Measurements from ENCODE around the gene KLK15.
"Not testable (repeated sequence)": the region's sequence is repeated elsewhere in the genome, so short reads cannot be mapped to it uniquely, and the experiment has no call there.

Gene KLK15

DNA sequence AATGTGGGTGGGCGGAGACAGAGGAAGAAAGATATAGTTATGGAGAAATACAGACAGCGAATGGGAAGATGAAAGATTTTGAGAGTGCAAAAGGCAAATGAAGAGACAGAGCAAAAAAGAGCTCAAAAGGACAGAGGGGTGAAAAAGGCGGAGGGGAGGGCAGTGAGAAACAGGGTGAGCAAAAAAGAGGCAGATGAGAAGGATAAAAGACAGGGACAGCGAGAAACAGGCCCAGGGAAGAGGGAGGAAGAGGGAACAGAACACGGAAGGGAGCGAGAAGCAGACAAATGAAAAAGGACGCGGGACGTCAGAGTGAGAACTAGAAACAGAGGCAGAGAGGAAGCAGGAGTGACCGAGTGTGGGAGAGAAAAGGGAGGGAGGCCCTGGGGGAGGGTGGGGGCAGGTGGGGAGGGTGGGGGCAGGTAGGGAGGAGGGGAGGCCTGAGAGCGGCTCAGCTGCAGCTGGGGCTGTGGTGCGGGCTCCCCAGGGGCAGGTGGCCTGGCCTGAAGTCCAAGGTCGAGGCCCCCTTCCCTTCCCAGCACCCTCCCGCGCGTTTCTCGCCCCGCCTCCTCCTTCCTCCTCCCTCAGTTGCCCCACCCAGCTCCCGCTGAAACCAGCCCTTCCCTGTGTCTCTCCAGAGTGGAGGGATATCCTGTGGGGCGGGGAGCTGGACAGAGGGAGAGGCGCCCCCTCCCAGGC is 12.7 kb downstream of the KLK15 start:
- DNase-seq (ENCODE audit: low spot score): no peak

DNA sequence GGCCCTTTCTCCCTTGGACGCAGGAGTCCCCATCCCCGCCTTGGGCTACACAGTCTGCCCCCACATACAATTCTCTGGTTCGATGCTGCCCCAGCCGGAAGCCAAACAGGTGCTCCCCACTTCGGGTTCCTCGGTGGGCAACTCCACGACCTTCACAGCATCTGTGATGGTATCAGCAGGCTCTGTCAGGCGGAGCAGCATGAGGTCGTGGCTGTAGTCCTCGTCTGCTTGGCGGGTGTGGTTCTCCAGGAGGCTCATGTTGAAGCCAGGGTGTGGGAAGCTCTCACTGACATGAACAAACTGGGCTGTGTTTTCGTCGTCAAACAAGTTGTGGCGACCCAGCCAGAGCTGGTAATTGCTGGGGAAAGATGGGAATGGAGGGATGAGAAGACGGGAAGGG is 13.3 kb downstream of the KLK15 start:
- DNase-seq (ENCODE audit: low spot score): no peak

DNA sequence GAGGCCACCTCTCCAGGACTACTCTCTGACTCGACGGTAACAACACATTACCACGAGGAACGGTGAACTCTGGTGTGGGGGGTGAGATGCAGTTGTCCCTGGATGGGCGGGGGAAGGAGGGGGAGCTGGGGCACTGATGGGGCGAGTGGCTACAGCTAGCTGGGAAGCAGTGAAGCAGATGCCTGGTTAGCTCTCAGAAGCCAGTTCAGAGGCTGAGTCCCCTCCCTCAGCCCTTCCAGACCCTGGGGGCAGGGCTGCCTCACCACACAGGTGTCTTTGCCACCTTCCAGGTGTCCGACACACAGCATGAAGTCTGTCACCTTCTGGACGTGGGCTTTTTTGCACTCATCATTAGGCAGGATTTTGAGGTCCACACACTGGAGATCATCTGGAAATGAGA is 13.7 kb downstream of the KLK15 start:
- DNase-seq (ENCODE audit: low spot score): no peak

DNA sequence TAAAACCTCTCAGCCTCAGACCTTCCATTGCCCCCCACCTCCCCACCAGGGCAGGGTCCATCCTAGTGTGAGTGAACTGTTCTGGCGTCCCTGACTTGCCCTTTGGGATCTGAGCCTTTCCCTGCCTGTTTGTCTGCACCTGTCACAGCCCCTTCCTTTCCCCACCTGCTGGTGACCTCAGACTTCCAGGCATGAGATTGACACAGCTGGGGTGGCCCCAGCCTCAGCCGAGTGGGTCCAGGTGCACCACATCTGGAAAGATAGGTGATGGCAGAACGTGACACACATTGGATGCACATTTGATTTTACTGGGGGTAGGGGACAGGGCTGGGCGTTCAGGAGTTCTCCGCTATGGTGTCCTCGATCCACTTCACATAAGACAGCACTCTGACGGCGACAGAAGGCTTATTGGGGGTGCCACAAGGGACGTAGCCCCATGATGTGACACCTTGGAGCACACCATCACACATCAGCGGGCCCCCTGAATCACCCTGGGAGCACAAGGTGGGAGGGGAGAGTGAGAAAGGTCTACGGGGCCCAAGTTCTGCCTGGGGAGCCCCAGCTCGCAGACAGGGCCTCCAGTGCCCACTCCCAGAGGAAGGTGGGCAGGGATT is 14.4 kb downstream of the KLK15 start:
- no peak for DNase-seq (ENCODE audit: low spot score)

DNA sequence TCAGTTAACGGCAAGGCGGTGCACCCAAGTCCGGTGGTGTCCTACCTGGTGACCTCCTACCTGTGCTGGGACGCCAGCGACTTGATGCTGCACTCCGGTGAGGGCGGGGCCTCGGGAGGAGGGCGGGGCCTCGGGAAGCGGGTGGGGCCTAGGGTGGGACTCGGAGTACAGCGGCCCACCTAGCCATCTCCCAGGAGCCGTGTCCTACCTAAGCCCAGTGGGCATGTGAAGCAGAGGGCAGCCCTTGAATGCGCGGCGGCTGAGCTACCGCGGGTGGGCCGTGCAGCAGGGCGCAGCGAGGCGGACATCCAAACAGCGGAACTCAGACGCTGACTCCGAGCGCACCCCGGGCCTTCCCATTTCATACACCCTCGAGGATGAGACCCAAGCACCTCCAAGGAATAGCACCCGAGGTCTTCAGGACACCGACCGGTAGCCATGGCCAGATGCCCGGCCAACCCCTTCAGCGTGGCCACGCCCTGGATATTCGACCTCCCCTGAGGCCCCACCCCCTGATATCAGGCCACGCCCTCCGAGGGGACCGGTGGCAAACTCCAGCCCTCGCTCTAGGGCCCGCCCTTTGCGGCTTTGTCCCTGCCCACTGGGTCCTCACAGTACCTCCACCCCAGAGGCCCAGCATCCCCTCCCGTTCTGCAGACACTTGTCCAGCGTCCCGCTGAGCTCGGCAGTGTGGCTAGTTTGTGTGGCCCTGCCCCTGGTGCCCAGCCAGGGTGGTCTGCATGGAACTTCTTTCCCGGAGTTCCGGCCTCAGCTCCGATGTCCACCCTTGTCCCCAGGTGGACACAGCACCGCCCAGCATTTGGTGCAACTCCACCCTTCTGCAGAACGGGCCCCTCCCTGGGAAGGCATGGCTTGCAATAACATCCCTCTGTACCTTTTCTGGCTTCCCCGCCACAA is 15.2 kb downstream of the KLK15 start:
- DNase-seq (ENCODE audit: low spot score): no peak

DNA sequence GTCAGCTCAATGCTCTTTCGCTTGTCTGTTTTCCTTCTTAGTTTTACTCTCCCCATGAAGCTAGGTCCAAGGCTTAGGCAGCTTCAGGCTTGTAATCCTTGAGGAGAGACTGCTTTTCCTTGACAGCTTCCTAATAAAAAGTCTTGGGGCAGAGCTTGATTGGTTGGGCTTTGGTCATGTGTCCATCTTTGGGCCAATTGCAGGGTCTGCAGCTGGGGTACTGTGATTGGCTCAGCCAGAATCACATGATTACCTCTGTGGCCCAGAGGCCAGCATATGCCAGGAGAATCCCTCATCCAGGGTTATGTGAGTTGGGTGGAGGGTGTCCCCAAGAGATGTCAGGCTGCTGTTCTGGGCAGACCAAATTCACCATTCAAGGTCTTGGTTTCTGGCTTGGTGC is 17.9 kb downstream of the KLK15 start:
- no peak for DNase-seq (ENCODE audit: low spot score)

DNA sequence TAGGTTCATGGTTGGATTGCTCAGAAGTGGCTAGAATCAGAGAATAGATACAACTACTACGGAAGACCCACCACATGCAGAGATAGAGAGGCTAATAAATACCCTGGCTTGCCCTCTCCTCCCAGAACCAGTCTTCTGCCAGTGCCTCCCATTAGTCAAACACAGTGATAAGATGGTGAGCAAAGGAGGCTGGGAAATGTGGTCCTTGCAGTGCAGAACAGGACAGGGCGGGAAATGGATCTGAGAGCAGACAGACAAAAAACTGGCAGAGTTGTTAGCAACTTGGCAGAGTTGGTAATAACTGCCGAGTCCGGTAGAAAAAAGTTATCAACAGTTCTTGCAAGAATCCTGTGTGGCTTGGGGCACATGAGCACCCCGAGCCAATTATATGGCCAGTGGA is 18.5 kb downstream of the KLK15 start:
- no peak for DNase-seq (ENCODE audit: low spot score)

DNA sequence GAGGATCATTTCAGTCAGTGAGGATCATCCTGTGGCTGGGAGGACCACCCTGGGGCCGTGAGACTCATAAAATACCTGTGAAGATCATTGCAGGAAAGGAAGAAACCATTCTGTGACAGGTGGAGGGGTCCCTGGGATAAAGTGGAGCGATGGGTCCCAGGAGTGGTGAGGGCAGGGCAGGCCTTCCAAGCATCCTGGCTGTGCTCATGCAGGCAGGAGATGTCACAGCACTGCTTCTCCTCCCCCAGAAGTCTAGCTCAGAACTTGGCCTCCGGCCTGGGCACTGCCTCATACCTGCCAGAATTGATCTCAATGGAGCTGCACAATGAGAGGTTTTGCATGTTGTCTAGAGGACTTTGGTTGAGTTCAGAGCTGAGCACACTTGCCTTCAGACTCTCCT is 20.9 kb downstream of the KLK15 start:
- no peak for DNase-seq (ENCODE audit: low spot score)

DNA sequence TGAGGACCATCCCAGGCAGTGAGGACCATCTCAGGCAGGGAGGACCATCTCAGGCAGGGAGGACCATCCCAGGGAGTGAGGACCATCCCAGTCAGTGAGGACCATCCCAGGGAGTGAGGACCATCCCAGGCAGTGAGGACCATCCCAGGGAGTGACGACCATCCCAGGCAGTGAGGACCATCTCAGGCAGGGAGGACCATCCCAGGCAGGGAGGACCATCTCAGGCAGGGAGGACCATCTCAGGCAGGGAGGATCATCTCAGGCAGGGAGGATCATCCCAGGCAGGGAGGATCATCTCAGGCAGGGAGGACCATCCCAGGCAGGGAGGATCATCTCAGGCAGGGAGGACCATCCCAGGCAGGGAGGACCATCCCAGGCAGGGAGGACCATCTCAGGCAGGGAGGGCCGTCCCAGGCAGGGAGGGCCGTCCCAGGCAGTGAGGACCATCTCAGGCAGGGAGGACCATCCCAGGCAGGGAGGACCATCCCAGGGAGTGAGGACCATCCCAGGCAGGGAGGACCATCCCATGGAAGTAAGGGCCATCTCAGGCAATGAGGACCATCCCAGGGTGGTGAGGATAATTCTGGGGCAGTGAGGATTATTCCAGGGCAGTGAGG is 21.6 kb downstream of the KLK15 start:
- not testable (repeated sequence) for DNase-seq (ENCODE audit: low spot score)

DNA sequence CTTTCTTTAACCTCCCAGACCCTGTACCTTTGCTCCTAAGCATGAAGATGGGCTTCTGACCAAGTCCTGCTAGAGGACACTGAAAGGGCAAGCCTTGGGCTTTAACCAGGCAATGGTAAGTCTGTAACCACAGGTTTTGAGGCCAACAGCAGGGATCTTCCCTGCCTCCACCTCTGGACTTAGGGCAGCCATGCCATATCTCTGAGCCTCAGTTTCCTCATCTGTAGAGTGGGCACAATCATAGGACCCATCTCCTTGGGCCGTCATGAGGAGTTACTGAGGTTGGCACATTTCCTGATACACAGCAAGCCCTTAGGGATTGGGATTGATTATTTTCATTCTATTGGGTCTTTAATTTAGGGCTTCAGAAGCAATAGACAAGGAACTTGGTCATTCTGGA is 24.5 kb downstream of the KLK15 start:
- DNase-seq (ENCODE audit: low spot score): no peak

DNA sequence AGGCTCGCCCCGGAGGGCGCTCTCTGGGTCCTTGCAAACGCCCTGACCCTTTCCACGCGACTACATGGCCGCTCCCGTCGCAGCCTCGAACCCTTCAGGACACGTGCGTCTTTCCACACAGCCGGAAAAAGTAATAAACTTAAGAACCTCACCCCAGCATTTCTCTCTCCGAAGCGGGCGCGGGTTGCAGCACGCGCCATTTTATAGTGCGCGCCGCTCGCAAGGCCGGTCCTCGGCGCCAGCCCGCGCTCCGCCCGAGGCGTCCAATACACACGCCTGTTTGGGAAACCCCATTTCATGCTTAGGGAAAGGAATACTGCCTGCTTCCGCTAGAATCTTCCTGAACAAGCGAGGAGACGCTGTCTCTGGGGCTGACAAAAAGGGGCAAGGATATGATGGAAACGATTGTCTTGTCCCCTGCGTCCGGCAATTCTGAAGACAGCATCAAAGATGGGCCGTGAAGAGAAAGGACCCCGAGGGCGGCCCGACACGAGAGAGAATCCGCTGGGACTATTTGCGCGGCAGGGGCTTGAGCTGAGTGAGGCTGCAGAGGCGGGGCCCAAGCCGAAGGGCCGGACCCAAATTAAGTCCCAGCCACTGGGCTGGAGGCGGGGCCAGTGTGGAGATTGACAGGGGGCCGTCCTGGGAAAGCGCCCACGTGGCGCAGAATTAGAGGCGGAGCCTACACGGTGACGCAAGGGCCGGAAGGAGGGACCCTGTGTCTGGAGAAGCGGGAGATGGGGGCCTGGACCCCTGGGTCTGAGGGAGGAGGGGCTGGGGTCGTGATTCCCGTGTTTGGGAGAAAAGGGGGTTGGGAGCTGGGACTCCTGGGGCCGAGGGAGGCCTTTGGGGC is 28.7 kb downstream of the KLK15 start:
- peak; percentile 99 for DNase-seq (ENCODE audit: low spot score)

DNA sequence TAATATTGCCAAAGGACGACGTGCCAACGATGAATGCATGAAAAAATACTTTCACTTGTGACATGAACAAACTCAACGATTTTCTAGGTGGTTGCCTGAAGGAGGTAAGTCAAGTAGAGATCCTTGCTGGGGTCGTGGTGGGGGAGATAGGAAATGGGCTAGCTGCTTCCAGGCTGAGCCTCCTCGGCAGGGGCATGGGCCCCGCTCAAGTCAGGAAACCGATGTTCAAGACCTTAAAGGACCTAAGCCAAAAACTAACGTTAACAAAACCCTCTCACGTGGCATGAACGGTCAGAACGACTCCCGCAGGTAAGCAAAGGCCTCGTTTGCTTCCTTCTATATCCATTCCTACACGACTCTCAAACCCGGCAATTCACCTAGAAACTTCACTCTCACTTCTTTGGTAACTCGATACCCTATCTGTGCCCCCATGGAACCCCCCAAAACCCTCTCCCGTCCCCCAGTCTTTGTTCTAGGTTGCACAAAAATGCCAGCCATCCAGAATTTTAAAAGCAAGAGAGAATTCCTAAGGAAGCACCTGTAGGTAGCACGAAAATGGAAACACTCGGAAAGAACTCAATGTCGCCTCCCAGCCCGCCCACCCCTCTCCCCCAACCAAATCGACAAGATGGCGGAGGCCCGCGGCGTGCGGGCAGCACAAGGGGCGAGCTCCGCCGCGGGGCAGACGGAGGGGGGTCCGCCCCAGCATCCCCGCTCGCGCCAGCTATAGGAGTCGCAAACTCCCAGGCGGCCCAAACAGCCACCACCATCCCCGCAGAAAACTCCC is 29.5 kb downstream of the KLK15 start:
- DNase-seq (ENCODE audit: low spot score): no peak

DNA sequence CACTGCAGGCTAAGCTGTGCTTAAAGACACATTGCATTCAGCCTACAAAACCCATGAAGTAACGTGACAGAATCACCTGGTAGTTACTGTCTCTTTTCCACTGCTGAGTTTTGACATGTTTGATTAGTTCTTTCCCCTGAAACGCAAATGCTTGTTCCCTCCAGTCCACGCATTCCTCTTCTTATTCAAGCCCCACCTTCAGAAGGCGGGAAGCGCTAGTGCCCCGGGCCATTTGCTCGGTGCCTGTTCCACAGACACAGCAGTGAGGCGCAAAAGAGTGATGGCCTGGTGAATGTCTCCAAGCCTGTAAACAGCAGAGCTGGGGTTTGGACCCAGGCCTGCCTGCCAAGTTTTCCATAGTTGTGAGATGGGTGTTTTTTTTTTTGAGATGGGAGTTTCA is 32.3 kb downstream of the KLK15 start:
- DNase-seq (ENCODE audit: low spot score): no peak

DNA sequence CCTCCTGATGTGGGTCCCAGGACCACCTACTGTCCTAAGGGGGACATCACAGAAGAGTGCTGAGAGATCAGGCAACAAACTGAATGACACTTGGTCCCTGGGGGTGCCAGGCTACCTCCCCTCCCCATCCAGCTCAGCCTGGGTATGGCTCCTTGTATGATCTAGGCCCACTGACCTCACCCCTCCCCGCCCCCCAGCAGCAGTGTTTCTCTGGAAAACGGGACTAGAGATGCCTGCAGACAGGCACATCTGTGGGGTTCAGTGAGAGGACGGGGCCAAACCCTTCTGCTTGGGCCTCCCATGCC is 33.9 kb downstream of the KLK15 start:
- no peak for DNase-seq (ENCODE audit: low spot score)

DNA sequence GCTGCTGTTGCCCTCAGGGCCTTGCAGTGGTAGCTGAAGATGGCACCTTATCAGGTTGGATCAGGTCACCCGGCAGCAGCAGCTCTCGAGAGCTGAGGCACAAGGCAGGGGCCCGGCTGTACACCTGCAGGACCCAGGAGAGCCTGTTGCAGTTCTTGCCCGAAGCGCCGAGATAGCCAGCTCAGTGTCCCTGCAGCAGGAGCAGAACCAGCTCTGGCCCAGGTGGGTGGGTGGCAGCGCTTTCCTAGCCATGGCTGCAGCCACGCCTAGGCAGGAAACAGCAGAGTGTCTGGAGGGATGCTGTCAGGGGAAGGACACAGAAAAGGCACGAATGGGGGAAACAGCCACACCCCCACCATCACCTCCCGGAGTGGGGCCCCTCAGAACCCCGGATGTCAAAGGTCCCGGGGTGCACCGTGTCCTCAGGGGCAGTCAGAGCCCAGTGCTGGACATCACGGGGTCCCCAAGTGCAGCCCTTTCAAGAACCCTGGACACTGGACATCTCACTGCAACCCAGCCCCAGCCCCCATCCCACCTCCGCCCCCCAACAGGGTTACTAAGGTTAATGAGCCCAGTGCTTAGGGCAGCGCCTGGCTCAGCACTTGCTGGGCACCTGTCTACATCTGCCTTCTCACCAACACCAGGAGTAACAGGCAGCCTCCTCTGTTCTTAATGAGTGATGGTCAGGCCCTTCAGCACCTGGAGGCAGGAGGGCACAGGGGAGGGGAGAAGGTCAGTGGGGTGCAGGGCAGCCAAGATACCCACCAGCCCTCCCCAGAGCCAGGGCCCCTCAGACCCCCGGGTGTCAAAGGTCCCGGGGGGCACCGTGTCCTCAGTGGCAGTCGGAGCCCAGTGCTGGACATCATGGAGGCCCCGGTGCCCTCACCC is 34.5 kb downstream of the KLK15 start:
- no peak for DNase-seq (ENCODE audit: low spot score)

DNA sequence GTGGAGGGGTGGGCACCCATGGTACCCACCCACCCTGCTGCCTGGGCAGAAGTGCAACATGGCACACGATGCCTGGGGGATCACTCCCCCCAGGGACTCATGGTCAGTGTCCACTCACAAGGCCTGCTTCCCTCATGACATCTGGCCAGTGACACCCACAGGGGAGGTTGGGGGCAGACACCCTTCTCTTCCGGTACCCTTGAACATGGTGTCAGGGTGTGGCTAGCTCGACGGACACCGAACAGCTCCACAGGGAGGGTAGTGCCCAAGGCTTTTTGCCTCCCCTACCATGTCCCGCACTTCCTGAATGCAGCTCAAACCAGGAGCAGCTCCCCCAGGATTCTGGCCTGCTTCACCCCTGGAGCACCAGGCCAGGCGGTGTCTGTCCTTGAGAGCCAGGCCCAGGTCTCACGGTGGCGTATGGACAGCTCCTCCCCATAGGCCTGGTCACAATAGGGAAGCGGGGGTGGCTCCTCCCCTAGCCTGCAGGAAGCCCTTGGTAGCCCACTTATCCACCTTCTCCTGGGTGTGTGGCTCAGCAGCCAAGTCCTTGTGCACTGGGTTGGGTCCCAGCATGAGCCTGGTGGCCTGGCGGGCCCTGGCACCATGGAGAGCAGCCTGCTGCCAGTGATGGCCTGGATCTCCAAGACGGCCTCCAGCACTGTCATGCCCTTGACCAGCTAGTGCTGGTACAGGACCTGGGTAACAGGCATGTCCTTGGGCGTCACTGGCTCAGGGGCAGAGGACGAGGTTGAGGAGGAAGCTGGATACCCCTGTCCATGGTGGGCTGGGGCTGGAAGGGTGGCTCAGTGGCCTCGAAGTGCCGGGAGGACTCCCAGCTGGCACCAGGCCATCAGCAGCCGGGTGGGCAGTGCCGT is 35.4 kb downstream of the KLK15 start:
- no peak for DNase-seq (ENCODE audit: low spot score)

DNA sequence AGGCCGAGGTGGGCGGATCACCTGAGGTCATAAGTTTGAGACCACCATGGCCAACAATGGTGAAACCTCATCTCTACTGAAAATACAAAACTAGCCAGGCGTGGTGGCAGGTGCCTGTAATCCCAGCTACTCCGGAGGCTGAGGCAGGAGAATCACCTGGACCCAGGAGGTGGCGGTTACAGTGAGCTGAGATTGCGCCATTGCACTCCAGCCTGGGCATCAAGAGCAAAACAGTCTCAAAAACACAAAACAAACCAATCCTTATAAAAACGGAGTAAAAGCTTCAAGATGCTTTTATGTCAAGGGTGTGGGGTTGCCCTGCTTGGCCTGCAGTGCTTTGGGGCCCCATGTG is 36.0 kb downstream of the KLK15 start:
- DNase-seq (ENCODE audit: low spot score): no peak

DNA sequence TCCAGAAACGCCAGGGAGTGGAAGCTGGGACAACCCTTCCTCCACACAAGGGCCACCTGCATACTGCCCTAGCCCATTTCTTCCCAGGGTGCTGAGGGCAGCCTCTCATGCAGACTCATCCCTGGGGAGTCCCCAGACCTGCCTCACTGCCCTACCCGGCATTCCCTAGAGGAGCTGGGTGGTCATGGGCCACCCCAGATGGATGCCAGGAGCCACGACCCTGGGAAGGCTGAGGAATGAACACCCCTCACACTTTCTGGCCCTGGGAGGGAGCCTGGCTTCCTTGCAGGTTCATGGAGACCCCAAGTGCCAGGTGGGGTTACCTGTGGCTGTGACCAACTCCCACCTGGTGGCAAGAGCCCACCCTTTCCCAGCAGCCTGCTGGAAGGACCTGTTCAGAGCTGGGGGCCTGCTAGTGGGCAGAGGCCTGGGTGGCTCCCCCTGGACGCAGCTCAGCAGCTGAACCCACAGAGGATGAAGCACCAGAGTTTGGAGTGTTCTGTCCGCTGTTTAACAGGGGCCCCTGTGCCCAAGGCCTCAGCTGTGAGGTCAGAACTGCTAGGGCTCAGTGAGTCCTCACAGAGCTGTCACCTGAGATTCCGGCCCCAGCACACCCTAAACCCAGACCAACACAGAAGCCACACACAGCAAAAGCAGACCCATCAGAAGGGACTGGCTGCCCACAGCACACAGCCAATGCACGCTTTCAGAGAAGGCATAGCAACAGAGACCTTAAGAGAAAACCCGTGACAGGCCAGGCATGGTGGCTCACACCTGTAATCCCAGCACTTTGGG is 36.5 kb downstream of the KLK15 start:
- DNase-seq (ENCODE audit: low spot score): peak; percentile 42
